GM18517 (cell line): Measurements from ENCODE around the gene CES5A.
A peak's percentile ranks its signal among the peaks of the same experiment; 100 is the strongest.
"Not testable (repeated sequence)": the region's sequence is repeated elsewhere in the genome, so short reads cannot be mapped to it uniquely, and the experiment has no call there.

ENCODE experiments used
- ATAC-seq: cut with Tn5 transposase; IDR thresholded peaks from one replicate; pipeline ENCODE4 v1.9.1; 2021; ENCODE audit warnings: mild to moderate bottlenecking, moderate library complexity; ENCODE audit not compliant: unreplicated experiment

The CES5A gene

DNA sequence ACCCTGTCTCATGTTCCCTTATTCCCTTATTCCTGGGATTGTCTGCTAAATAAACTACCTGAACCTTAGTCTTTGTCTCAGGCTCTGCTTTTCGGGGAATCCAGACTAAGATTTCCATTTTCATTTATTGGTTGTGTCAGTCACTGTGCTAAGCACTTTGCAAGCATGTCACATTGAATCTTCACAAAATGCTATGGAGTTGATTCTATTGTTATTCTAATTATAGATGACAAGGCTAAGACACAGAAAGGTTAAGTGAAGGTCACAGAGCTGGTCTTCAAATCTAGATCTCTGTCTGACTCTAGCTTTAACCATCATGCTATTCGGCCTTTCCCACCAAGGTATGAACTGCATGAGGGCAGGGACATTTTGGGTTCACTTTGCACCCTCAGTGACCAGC, 13.4 kb upstream of the CES5A start:
- no peak for ATAC-seq

DNA sequence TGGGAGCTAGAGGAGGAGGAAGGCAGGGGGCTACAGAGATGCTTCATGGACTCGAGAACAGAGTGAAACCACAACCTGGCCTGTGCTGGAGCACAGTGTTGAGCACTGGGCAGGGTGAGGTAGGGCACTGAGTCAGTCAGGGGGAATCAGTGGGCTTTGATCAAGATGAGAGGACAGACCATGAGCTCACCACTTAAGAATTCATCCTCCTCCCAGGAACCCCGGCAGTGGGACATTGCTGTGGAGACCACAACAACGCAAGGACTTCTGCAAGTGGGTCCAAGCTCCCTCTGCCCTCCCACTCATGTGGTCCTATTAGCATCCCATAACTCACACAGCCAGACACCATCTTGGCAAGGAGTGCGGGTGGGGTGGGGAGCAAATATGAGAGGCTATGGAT, 1.7 kb upstream of the CES5A start:
- no peak for ATAC-seq

DNA sequence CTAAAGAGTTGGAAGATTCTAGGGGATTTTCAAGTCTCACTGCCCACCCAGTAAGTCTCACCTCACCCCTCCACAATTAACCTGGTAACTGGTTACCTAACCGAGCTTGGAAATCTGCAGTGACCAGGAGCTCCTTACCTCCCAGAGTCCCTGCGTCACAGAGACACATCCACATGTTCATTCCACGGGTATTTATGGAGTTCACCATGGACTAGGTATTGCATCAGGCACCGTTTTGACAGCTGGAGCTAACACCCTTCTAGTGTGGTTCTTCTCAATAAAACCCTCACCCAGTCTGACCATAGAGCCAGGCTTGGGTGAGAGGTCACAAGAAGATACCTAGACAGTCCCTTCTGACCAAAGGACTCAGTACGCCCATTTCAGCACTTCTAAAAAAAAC, 2.1 kb downstream of the CES5A start:
- ATAC-seq, result no peak

DNA sequence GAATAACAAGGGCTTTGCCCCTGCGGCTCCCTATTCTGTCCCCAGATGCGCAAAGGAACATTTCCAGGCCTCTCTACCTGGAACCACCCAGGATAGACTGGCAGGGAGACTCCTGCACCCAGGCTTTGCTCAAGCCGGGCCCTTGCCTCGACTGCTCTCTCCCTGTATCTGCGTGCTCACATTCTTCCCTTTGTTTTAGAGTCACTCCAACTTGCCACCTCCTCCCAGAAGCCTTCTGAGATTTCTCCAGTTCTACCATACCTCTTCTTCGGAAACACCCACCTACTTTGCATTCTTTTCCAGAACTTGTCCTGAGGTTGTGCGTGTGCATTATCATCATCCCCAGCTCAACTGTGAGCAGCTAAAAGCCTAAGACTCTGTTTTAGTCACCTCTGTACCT, 3.0 kb downstream of the CES5A start:
- ATAC-seq, result no peak

DNA sequence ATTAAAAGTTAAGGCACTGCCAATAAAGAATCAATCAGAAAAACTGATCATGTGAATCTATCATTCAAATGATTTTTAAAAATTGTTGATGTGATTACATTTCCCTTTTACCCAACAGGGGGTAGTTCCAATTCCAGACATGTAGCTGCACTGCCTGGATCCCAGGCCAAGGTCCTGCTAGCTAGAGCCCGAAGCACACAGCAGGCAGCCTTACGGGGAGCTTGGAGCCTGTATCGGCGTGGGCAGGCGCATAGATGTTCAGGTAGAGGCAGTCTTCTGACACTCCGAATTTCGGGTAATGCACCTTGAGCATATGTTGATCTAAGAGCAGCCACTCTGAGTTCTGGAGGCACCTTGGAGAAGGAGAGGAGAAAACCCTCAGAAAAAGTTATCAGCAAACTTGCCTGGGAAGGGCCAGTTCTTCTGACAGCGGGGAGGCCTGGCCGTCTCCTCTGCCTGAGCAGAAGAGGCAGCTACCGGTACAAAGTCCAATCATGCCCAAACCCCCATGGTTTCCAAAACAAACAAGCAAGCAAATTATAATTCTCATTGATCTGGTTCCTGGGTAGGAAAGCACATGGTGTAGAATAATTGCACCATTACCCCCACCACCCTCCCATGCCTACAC, 3.6 kb downstream of the CES5A start:
- ATAC-seq, result no peak

DNA sequence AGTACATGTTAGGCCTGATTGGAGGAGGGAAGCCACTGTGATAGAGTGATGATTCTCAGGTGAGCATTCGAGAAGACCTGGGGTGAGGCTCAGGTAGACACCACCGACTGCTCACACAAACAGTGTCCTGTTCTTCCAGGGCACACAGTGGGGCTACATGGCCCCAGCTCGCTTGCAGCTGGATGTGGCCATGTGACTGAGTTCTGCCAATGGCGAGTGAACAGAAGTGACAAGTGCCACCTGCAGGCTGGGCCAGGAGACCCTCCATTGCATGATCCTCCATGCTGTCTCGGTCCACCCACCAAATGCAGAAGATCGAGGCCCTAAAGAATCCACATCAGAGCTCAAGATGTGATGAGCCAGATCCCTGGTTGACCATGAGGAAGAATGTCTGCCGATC, 6.2 kb downstream of the CES5A start:
- no peak for ATAC-seq

DNA sequence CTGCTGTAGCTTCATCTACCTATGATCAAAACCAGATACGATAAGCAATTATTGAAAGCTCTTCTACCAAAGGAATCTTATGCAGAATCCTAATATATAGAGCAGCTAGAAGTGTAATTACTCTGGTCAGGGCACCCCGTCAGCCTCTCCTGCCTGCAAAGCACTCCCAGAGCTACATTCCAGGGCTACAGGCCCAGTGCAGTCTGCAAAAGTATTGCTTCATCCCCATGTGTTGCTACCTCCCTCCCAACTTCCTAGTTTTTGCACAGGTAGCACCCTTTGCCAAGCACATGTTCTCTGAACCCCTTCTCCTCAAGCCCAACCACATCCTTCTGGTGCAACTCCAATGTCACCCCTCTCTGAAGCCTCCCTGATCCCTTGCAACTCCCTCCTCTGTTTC, 7.0 kb downstream of the CES5A start:
- ATAC-seq, result no peak

DNA sequence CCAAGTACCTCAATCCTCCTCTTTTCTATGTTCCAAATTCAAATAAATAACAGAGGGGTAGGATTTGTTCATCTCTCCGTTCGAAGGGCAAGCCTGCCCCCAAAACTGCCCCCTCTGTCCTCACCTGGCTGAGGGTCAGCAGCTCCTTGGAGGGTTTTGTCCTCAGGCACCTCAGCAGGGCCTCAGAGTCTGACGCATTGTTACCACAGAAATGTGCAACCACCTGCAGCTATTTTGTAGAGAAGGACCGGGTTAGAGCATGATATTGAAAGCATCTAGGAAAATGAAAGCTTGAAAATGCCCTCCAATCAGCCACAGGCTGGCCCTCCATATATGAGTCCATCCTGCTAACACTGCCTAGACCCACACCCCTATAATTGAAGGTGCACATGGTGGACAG, 13.9 kb downstream of the CES5A start:
- no peak for ATAC-seq

DNA sequence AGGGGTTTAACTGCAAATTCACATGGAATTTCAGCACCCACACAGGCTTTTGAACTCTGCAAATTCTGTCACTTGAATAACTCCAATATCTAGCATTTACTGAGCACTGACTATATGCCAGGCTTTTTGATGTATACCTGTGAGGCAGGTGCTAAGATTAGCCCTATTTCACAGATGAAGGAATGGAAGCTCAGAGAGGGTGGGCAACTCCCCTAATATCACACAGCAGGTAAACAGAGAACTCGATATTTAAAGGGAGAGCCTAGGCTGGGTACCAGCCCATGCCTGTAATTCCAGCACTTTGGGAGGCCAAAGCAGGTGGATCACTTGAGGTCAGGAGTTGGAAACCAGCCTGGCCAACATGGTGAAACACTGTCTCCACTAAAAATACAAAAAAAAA, 17.5 kb downstream of the CES5A start:
- ATAC-seq, result not testable (repeated sequence)

DNA sequence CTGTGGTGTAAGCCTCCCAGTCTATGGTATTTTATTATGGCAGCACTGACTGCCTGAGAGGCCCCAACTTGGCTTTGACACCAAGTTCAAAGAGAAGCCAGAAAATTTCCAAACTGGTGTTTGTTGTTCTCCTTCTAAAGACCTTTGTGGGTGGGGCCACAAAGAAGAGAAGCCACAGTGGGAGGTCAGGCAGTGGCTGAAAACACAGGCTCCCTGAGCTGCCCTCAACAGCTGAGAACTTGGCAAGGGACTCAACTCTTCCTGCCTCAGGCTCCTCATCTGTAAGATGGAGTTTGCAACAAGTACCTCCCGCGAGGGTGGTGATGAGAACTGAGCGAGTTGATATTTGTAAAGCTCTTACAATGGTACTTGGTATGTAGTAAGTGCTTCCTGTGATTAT, 18.2 kb downstream of the CES5A start:
- ATAC-seq, result no peak

DNA sequence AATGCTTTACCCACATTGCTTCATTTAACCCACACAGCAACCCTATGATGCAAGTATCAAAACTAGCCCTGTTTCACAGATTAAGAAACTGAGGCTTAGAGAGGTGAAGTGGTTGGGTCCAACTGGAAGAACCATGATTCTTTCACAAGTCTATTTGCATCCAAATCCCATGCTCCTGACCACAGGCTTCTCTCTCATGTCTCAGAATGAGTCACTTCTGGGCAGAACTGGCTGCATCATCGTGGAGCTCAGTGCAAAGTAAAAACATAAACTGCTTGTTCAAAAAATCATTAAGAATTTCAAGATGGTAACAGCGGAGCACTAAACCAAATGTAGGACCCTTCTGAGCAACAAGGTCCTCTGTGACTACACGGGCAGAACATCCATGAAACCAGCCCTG, 22.1 kb downstream of the CES5A start:
- no peak for ATAC-seq

DNA sequence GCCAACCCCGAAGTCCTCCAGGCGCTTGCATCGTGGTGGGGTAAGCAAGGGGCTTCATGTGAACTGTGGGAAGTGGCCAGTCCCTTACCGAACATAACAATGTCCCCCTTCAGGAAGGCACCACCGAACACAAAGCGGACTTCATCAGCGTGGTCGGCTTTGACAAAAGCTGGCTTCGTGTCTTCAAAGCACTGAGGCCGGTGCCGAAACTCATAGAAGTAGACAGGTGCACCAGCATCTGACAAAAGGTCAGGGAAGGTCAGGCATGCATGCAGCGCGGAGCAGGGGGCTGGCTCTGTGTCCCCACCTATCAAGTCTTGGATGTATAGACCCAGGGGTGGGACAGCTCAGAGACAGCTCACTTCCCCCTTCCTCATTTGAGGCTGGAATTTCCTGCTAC, 25.6 kb downstream of the CES5A start:
- ATAC-seq, result no peak

DNA sequence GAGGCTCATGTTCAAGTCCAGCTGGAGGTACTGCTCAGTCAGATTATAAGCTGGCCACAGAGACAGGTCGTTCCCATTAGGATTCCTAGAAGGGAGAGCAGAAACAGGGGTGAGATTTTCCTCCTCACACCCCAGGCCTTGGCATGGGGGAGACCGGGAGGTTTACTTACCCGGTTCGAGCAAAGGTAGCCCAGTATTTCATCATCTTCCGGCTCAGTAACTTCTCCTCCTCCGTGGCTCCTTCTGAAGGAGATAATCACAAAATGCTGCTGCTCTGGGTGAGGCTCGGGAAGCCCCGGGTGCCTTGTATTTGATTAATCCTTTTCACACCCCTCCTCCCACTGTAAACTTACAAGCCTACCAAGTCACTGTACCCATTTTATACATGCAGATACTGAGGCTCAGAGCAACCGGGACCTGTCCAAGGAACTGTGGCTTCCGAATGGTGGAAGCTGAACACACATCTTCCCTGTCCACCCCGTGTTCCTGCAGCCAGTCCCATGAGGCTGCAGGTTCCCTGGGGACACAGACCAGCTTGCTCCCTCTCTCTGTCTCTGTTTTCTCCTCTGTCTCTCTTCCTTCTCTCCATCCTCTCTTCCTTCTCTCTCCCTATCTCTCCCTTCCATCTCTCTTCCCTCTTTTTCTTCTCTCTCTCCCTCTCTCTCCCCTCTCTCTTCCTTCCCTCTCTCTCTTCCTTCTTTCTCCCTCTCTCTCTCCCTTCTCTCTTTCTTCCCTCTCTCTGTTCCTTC, 28.4 kb downstream of the CES5A start:
- no peak for ATAC-seq

DNA sequence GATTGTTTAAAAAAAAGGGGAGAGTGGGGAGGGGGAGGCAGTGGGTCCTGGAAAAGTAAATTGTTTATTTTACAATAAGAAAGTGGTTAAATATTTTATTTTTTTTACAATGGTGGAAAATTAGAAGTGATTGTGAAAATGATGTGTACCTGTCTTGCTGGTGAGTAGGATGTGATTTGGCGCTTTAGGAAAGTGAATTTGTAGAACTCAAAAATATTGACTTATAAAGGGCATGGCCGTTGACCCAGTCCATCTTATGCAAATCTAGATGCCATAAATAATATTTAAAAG, 32.1 kb downstream of the CES5A start:
- no peak for ATAC-seq

DNA sequence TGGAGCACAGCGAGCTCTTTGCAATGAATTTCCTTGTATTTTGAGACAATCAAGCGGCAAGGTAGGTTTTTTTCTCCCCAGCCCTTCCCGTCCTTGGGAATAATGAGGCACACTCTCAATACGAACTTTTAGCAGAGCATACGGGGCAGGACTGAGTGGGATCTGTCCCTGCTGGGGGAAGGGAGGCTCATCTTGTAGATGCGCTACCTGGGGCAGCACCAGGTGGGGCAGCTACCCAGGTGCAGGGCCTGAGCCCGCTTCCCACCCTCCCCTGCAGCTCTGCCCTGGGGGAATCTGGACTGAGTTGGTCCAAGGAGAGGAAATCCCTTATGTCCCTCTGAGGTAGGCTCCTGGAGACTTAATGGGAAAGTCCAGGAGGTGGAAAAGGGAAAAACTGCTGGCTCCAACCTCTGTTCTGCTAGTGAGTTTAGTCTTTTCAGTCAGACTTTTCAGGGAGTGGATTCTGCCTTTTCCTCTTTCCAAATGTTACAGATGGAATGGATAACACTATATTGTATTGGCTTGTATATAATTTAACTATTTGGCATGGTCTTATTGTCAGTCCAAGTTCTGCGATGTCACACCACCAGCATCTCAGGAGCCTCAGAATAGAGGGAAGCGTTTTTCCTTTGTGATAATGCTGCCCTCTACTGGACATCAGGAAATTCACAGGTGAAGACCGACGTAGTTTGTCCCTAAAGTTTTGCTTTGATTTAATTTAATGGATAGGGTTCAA, 32.6 kb downstream of the CES5A start:
- ATAC-seq, result no peak

DNA sequence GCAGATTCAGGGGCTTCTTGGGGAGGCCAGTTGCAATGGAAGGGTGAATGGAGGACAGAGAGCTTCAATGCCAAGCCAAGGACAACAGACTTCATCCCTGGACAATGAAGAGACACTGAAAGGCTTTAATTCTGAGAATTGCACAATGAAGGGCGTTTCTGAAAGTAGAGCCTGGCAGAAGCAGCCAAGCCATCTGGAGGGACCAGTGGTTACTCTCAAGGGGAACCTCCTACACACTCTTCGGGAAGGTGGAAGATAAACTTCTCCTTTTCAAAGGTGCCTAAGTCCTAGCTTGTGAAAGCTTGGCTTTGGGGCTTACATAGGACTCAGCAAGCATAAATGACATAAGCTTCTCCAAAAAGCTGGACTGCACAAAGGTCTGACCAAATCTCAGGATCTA, 36.1 kb downstream of the CES5A start:
- ATAC-seq, result no peak

DNA sequence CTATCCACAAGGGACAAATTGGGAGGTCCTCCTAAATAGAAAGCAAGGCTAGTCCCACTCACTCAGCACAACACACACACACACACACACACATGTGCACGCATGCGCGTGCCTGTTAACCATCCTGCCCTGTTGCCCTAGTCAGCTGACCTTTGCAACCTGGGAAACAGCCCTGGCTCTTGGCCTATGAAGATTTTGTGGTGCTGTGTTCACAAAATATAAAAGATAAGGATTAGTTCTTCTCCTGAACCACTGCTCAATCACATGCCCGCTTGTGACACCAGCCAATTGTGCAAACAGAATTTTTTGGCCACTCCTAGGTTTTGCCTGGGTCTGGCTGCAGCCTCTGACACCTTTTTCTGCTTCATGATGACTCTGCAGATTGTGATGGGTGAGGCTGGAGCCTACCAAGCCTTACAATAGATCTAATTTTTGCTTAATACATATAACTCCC, 39.0 kb downstream of the CES5A start:
- no peak for ATAC-seq

DNA sequence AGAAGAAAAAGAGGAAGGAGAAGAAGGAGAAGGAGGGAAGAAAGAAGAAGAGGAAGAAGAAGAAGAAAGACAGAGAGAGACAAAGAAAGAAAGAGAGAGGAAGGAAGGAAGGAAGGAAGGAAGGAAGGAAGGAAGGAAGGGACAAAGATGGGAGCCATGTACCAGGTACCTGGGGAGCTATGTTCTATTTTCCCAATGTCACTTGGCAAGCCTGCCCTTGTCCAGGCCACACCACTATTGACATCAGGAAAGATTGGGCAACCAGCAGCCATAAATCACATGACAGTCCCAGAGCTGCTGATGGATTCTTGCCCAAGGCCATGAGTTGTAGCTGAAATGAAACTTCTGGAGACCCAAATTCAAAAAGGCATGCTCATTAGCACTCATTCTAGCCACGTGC, 39.6 kb downstream of the CES5A start:
- no peak for ATAC-seq

DNA sequence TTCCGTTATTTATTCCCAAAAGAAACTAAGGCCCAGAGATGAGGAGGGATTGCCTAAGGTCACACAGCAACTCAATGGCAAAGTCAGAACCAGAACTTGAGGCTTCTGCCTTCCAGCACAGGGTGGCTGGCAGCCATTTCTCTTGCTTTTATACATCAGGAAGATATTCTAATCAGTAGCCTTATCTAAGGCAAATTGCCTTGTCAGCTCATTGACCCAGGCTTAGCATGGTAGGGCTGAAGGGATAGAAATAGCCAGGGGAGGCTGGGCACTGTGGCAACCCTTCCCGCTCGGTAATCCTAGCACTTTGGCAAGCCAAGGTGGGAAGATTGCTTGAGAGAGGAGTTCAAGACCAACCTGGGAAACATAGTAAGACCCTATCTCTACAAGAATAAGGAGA, 40.0 kb downstream of the CES5A start:
- ATAC-seq, result not testable (repeated sequence)

DNA sequence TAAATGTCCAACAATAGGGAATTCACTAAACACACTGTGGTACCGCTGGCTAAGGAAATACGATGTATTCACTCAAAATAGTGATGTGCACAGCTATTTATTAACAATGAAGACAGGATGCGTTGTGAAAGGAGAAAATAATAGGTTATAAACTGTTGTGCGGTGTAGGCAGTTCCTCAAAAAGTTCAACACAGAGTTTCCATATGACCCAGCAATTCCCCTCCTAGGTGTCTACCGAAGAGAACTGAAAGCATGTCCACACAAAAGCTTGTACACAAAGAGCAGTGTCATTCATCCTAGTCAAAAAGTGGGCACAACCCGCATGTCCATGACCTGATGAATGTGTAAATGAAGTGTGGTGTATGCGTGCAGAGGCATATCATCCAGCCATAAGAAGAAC, 41.1 kb downstream of the CES5A start:
- ATAC-seq, result peak; percentile 86

DNA sequence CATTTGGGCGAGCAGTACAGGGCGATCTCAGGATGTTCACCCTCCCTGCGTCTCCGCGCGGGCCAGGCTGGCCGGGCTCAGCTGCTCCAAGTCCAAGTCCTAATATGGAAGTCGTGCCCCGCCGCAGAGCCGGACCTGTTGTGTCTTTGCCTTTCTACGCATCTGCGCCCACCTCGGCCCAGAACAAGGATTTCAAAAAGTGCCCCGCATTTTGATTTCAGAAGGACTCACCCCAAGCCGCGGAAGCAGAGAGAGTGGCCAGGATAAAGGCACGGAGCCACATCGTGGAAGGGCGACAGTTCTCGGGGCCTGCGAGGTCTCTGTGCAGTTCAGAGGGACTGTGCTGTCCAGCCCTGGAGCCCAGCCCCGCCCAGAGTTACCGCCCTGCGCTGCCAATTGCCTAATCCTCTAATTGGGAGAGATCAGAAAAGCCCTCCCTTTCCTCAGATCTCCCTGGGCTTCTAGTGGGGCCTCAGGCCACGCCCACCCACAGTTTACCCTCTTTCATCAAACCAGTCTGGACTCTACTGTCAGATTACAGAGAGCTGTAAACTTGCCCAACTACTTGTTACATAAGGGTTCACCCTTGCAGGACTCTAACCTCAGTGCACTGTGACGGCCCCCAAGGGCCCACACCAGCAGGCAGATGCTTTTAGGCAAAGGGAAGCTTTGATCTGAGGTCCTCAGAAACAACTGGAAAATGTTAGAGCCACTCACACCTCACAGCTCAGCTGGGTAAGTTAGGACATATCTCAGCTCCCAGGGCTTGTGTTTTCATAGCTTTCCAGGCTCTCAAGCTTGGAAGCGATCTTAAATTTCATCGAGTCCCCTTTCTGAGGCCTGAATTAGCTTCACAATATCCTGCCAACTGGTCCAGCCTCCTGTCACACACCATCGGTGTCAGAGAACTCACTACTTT, 42.1 kb downstream of the CES5A start, which contains the start of gene CES1:
TSS of gene CES1 (minus strand) at position 324 of the 919 bp plus-strand sequence. CDS start at position 283, 41 bp downstream.
- no peak for ATAC-seq
